CD8-positive, alpha-beta memory T cell (primary cell): Measurements from ENCODE around the gene FDXACB1. TPM values are rescaled to one million over a fixed set of nuclear protein-coding genes. Genes with fewer than 3 reads are reported as not detected.

Experiments used
- CTCF ChIA-PET: fragments of 350-600 bp; sonication (Branson Sonifier 250); formaldehyde crosslinking; loops from one replicate; lab custom pipeline; 2021; ENCODE audit warnings: antibody characterized with exemption; lab: Charles Lee
- POLR2A ChIA-PET: fragments of 350-600 bp; sonication (Branson Sonifier 250); formaldehyde crosslinking; loops from one replicate; lab custom pipeline; 2021; ENCODE audit warnings: antibody characterized with exemption; lab: Charles Lee
- DNase-seq, 5 donors: peaks; one replicate each; pipeline versions ENCODE4 v3.0.0 to v3.0.0-alpha.2; 2020 to 2022; ENCODE audit warnings: mixed read lengths in 1 of 5
- H3K27ac ChIP-seq: one replicate; pipeline ENCODE4 v1.7.0; 2013; ENCODE audit warnings: low read depth, mild to moderate bottlenecking, low read length, moderate library complexity
- H3K27me3 ChIP-seq: 2 replicates; pipeline ENCODE4 v1.7.0; 2013; ENCODE audit warnings: low read length, mild to moderate bottlenecking; ENCODE audit not compliant: insufficient read depth, poor library complexity, severe bottlenecking
- H3K36me3 ChIP-seq: 2 replicates; pipeline ENCODE4 v1.7.0; 2013; ENCODE audit warnings: mild to moderate bottlenecking, low read length, moderate library complexity; ENCODE audit not compliant: insufficient read depth
- H3K4me1 ChIP-seq: 2 replicates; pipeline ENCODE4 v1.7.0; 2013; ENCODE audit warnings: mild to moderate bottlenecking, low read length, moderate library complexity; ENCODE audit not compliant: insufficient read depth
- H3K4me3 ChIP-seq: 2 replicates; pipeline ENCODE4 v1.7.0; 2013; ENCODE audit warnings: mild to moderate bottlenecking, low read length
- H3K9me3 ChIP-seq: 2 replicates; pipeline ENCODE4 v1.7.0; 2013; ENCODE audit warnings: mild to moderate bottlenecking, low read length
- H3K27ac Mint-ChIP-seq, 8 donors: one replicate each; pipeline ENCODE4 v1.8.0; 2020 to 2021; ENCODE audit warnings: mixed read lengths in 8 of 8, mild to moderate bottlenecking in 6 of 8, inconsistent platforms in 3 of 8, moderate library complexity in 3 of 8
- H3K27me3 Mint-ChIP-seq, 2 donors: one replicate each; pipeline ENCODE4 v1.8.0; 2020 to 2021; ENCODE audit warnings: mixed read lengths in 2 of 2, mild to moderate bottlenecking in 1 of 2, moderate library complexity in 1 of 2
- H3K36me3 Mint-ChIP-seq, 3 donors: one replicate each; pipeline ENCODE4 v1.8.0; 2020 to 2021; ENCODE audit warnings: mixed read lengths in 3 of 3, inconsistent platforms in 1 of 3, mild to moderate bottlenecking in 1 of 3
- H3K4me1 Mint-ChIP-seq, 3 donors: one replicate each; pipeline ENCODE4 v1.8.0; 2020 to 2021; ENCODE audit warnings: mixed read lengths in 3 of 3, inconsistent platforms in 1 of 3, mild to moderate bottlenecking in 1 of 3
- H3K4me3 Mint-ChIP-seq, 7 donors: one replicate each; pipeline ENCODE4 v1.8.0; 2020 to 2021; ENCODE audit warnings: mixed read lengths in 7 of 7, mild to moderate bottlenecking in 6 of 7, moderate library complexity in 4 of 7, inconsistent platforms in 2 of 7
- H3K9me3 Mint-ChIP-seq, 5 donors: one replicate each; pipeline ENCODE4 v1.8.0; 2020 to 2022; ENCODE audit warnings: mixed read lengths in 5 of 5, mild to moderate bottlenecking in 3 of 5, moderate library complexity in 2 of 5, inconsistent platforms in 1 of 5
- polyA plus RNA-seq: library from polyadenylated mRNA; unstranded; fragments of 300-500 nt; fragmentation: Illumina TruSeq; gene quantifications from one replicate; pipeline ENCODE4 v1.2.3, GENCODE V29; 2021
- total RNA-seq, 2 experiments: library from RNA; stranded (reverse); gene quantifications; one replicate each; pipeline ENCODE4 v1.2.3, GENCODE V29; 2021

Gene FDXACB1
- total and polyA plus RNA-seq, 3 experiments from 2014 or later: 6.4 to 12.7 (median 11.6) TPM

DNA sequence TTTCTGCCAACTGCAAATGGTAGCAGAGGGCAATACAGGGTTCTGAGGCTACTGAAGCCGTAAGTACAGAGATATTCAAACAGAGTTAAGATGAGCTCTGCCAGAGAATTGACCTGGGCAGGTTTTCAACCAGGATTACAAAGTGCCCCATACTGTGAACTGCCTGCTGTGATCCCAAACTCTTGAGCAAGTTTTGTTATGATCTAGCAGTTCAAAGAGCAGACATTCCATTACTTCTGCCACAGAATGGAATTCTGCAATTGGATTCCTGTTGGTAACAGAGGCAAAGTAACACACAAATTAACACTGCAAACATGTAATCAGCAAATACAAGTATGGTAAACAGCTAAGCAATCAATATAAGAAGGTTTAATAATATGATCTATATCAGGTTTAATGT is 38.8 kb downstream of the FDXACB1 start:
- Histone ChIP-seq H3K27ac (no peak overlapping the region), H3K27me3 (no peaks in the 10 kb centered on the region), H3K4me3 (no peak overlapping the region), H3K36me3 (peaks cover 5% of the 10 kb centered on the region), H3K4me1 (peaks cover 4% of the 10 kb centered on the region), H3K9me3 (no peaks in the 10 kb centered on the region)
- Mint-ChIP-seq H3K27ac (no peak overlapping the region), H3K9me3 (no peaks in the 10 kb centered on the region), H3K27me3 (no peaks in the 10 kb centered on the region), H3K4me3 (no peak overlapping the region), H3K36me3 (peaks cover 4 to 73% (median 19%) of the 10 kb centered on the region in 3 donors), H3K4me1 (peaks cover 3 to 7% (median 7%) of the 10 kb centered on the region in 3 donors)
- no peak for DNase-seq
- ChIA-PET CTCF (interaction anchor here (2.5 kb wide), 2 partner anchors 32 to 253 kb away, joined by 7 to 10 read pairs; partner anchors contain the start of gene ALG9), POLR2A (no interaction called here)

DNA sequence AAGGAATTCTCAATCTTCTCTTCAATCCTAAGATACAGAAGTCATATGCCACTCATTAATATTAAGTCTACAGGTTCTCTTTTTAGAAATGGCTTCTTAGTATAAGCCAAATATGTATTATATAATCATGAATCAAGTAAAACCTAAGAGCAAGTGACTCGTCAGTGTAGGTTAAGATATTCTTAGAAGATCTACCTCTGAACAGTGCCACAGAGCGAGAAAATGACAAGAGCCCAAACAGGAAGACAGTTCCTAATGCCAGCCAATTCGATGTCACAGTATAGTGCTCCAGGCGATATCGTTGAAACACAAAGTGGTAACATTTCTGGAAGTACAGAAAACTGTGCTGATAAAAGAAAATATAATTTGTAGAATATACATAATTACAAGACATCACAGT is 40.9 kb downstream of the FDXACB1 start:
- ChIA-PET POLR2A (no interaction called here), CTCF (no interaction called here)
- peaks cover 3 to 7% (median 7%) of the 10 kb centered on the region in 3 donors for H3K4me1 Mint-ChIP-seq
- H3K4me1 ChIP-seq: peaks cover 4% of the 10 kb centered on the region
- H3K36me3 Mint-ChIP-seq: peaks cover 4 to 74% (median 16%) of the 10 kb centered on the region in 3 donors
- no peaks in the 10 kb centered on the region for H3K36me3 ChIP-seq
- H3K27me3 Mint-ChIP-seq: no peaks in the 10 kb centered on the region
- no peaks in the 10 kb centered on the region for H3K9me3 ChIP-seq
- H3K27ac ChIP-seq: no peak overlapping the region
- H3K4me3 Mint-ChIP-seq: no peak overlapping the region
- H3K9me3 Mint-ChIP-seq: no peaks in the 10 kb centered on the region
- peak overlapping the region in 1 of 8 donors; percentile 46 for H3K27ac Mint-ChIP-seq
- H3K4me3 ChIP-seq: no peak overlapping the region
- DNase-seq: no peak
- no peaks in the 10 kb centered on the region for H3K27me3 ChIP-seq

DNA sequence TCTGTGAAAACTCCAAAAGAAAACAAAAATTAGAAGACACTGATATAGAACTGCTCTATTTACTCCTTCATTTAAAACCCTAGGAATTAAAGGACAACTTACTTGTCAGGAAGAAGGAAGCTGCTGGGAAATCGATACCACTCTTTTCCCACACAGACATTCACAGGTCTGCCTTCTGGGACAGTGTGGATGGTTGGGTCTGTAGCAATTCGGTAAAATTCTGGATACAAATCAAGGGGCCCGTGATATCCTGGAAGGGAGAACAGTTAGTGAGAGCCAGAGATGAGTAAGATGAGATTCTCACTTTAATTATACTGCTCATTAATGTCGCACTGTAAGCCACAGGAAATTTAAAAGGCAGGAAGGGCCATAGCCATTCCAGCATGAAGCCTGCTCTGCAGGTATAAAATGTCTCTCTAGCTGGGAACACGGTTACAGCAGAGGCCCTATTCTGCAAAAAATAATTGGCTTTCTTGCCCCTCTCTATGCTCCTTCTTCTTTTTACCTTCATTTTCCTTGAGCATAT is 41.5 kb downstream of the FDXACB1 start:
- DNase-seq: no peak
- no peaks in the 10 kb centered on the region for H3K9me3 ChIP-seq
- no peaks in the 10 kb centered on the region for H3K27me3 ChIP-seq
- ChIA-PET CTCF (no interaction called here), POLR2A (no interaction called here)
- no peak overlapping the region for H3K27ac ChIP-seq
- no peaks in the 10 kb centered on the region for H3K27me3 Mint-ChIP-seq
- no peak overlapping the region for H3K27ac Mint-ChIP-seq
- peaks cover 4 to 74% (median 16%) of the 10 kb centered on the region in 3 donors for H3K36me3 Mint-ChIP-seq
- H3K36me3 ChIP-seq: no peaks in the 10 kb centered on the region
- H3K4me1 ChIP-seq: peaks cover 4% of the 10 kb centered on the region
- H3K4me3 ChIP-seq: no peak overlapping the region
- H3K4me3 Mint-ChIP-seq: no peak overlapping the region
- H3K9me3 Mint-ChIP-seq: no peaks in the 10 kb centered on the region
- H3K4me1 Mint-ChIP-seq: peaks cover 3 to 7% (median 7%) of the 10 kb centered on the region in 3 donors

DNA sequence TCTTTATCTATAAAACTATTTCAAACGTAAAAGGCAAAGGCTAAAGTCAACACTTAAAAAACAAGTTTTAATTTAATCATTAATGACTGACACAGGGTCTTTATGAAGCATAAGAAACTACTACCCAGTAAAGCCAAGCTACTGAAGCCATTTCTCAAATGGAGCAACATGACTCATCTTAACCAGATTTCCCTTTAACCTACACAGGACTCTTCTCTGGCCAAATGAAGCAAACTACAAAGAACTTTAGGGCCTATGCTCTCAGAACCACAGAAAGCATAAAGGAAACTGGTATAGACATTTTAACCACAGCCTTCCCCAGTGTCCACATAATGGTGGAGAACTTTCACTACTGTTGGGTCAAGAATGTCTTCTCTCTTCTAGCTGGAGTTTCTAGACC is 42.2 kb downstream of the FDXACB1 start:
- Histone ChIP-seq H3K4me1 (peaks cover 4% of the 10 kb centered on the region), H3K27me3 (no peaks in the 10 kb centered on the region), H3K9me3 (no peaks in the 10 kb centered on the region), H3K4me3 (no peak overlapping the region), H3K36me3 (no peaks in the 10 kb centered on the region), H3K27ac (no peak overlapping the region)
- ChIA-PET CTCF (no interaction called here), POLR2A (no interaction called here)
- Mint-ChIP-seq H3K4me1 (peaks cover 3 to 7% (median 7%) of the 10 kb centered on the region in 3 donors), H3K36me3 (peaks cover 4 to 75% (median 18%) of the 10 kb centered on the region in 3 donors), H3K27ac (no peak overlapping the region), H3K4me3 (no peak overlapping the region), H3K9me3 (no peaks in the 10 kb centered on the region), H3K27me3 (no peaks in the 10 kb centered on the region)
- no peak for DNase-seq

DNA sequence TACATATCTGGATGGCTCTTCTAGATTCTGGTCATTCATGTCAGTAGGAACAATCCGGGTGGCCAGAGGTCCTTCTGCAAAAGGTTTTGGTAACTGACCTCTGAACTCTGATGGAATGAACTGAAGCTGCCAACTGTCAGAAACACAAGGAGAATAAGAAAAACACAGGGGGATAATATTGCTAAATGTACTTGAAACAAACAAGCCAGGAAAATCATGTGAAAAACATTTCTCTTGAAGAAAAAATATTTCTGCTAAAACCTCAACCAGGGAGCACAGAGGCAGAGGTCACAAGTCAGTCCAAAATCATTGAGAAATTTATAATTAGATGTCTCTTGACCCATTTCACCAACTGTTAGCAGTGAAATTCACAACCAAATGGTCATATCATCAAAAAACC is 42.8 kb downstream of the FDXACB1 start:
- Histone ChIP-seq H3K9me3 (no peaks in the 10 kb centered on the region), H3K27ac (no peak overlapping the region), H3K27me3 (no peaks in the 10 kb centered on the region), H3K36me3 (peaks cover 3% of the 10 kb centered on the region), H3K4me3 (no peak overlapping the region), H3K4me1 (peaks cover 2% of the 10 kb centered on the region)
- peaks cover 1 to 3% (median 3%) of the 10 kb centered on the region in 3 donors for H3K4me1 Mint-ChIP-seq
- no peak overlapping the region for H3K4me3 Mint-ChIP-seq
- DNase-seq: no peak
- H3K27ac Mint-ChIP-seq: peak overlapping the region in 1 of 8 donors; percentile 7
- POLR2A ChIA-PET: no interaction called here
- H3K9me3 Mint-ChIP-seq: no peaks in the 10 kb centered on the region
- peaks cover 4 to 78% (median 18%) of the 10 kb centered on the region in 3 donors for H3K36me3 Mint-ChIP-seq
- no peaks in the 10 kb centered on the region for H3K27me3 Mint-ChIP-seq
- CTCF ChIA-PET: no interaction called here

DNA sequence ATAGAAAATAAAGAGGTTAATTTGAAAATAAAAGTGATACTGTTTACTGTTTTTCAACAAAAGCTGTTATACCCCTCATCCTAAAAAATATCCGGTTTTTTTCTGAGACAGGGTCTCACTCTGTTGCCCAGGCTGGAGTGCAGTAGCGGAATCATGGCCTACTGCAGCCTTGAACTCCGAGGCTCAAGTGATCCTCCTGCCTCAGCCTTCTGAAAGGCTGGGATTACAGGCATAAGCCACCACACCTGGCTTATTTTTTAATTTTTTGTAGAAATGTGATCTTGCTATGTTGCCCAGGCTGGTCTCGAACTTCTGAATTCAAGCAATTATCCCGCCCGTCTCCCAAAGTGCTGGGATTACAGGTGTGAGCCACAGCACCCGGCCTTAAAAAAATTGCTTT is 43.3 kb downstream of the FDXACB1 start:
- Mint-ChIP-seq H3K4me1 (no peaks in the 10 kb centered on the region), H3K36me3 (peaks cover 4 to 78% (median 18%) of the 10 kb centered on the region in 3 donors), H3K27ac (no peak overlapping the region), H3K9me3 (no peaks in the 10 kb centered on the region), H3K4me3 (no peak overlapping the region), H3K27me3 (no peaks in the 10 kb centered on the region)
- Histone ChIP-seq H3K27ac (no peak overlapping the region), H3K36me3 (peaks cover 4% of the 10 kb centered on the region), H3K4me3 (no peak overlapping the region), H3K27me3 (no peaks in the 10 kb centered on the region), H3K4me1 (no peaks in the 10 kb centered on the region), H3K9me3 (no peaks in the 10 kb centered on the region)
- POLR2A ChIA-PET: no interaction called here
- CTCF ChIA-PET: interaction anchor here (1.0 kb wide), 1 partner anchor 8 kb away, joined by 4 read pairs; no protein-coding TSS in a partner anchor
- DNase-seq: no peak

DNA sequence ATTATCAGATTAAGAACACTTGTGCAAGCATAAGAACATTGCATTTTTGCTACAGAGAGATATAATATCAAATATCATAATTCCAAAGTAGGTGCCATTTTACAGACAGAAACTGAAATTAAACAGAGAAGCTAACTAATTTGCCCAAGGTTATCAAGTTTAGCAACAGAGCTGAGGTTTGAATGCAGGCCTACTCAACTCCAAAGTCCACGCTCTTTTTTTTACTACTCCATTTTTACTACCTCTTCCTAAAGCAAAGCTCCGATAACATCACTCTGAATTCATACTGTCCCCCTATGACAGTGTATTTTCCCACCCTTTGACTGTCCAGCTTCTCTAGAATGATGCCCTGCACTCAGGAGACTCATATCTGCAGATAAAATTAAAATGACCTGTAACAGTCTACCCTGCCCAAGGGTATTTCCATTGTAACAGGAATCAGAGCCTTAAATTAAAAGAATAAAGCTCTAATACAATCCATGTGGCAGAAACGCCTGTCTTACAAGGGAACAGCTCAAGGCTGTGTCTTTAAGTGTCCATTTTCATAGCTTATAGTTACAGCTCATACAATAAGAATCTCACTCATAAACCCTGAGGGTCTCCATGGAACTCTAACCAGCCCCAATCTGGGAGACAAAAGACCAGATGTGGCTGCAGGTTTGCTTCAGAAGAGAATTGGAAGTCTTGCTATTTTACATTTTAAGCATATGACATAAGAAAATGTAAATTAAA is 44.4 kb downstream of the FDXACB1 start:
- H3K27me3 ChIP-seq: no peaks in the 10 kb centered on the region
- H3K36me3 ChIP-seq: peaks cover 4% of the 10 kb centered on the region
- no peaks in the 10 kb centered on the region for H3K4me1 ChIP-seq
- no peak overlapping the region for H3K27ac Mint-ChIP-seq
- ChIA-PET POLR2A (no interaction called here), CTCF (interaction anchor here (1.0 kb wide), 1 partner anchor 10 kb away, joined by 4 read pairs; no protein-coding TSS in a partner anchor)
- no peak overlapping the region for H3K4me3 ChIP-seq
- H3K27me3 Mint-ChIP-seq: no peaks in the 10 kb centered on the region
- H3K36me3 Mint-ChIP-seq: peaks cover 8 to 79% (median 20%) of the 10 kb centered on the region in 3 donors
- no peak overlapping the region for H3K27ac ChIP-seq
- no peak overlapping the region for H3K4me3 Mint-ChIP-seq
- no peak for DNase-seq
- H3K9me3 ChIP-seq: no peaks in the 10 kb centered on the region
- H3K9me3 Mint-ChIP-seq: no peaks in the 10 kb centered on the region
- no peaks in the 10 kb centered on the region for H3K4me1 Mint-ChIP-seq

DNA sequence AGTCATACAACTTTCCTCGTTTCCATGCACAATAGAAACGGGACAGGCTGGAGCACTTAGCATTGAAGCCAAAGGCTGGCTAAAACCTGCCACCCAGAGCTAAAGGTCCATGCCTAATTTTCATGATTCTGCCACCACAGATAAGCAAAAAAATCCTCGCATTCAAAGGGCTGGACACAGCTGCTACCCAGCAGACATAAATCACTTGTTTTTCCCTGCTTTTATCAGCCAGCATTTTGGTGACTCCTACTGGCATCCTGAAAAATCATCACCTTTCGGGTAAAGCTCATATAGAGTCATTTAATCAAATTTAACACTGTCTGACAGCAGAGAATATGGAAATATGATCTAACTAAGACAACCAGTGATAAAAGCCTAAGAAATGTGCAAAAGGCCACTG is 45.4 kb downstream of the FDXACB1 start:
- no peak overlapping the region for H3K27ac Mint-ChIP-seq
- H3K36me3 Mint-ChIP-seq: peaks cover 8 to 86% (median 20%) of the 10 kb centered on the region in 3 donors
- no peaks in the 10 kb centered on the region for H3K27me3 ChIP-seq
- no peaks in the 10 kb centered on the region for H3K27me3 Mint-ChIP-seq
- H3K4me1 ChIP-seq: no peaks in the 10 kb centered on the region
- H3K27ac ChIP-seq: no peak overlapping the region
- H3K4me3 ChIP-seq: no peak overlapping the region
- CTCF ChIA-PET: interaction anchor here (1.6 kb wide), 1 partner anchor 57 kb away, joined by 8 read pairs; no protein-coding TSS in a partner anchor
- no peak overlapping the region for H3K4me3 Mint-ChIP-seq
- no peaks in the 10 kb centered on the region for H3K9me3 ChIP-seq
- no peak for DNase-seq
- H3K4me1 Mint-ChIP-seq: no peaks in the 10 kb centered on the region
- POLR2A ChIA-PET: no interaction called here
- peaks cover 7% of the 10 kb centered on the region for H3K36me3 ChIP-seq
- no peaks in the 10 kb centered on the region for H3K9me3 Mint-ChIP-seq
